NCI-H524 treated with DMSO at 0.1 percent for 48 hours (cell line): Measurements from ENCODE around the gene CCDC167.
A peak's percentile ranks its signal among the peaks of the same experiment; 100 is the strongest.

ENCODE experiments used
- DNase-seq: peaks from one replicate; lab custom pipeline; 2025; lab: John Stamatoyannopoulos, UW

The CCDC167 gene

GRCh38 chr6:37499433-37500293 is at the start of gene CCDC167:
Gene CCDC167, minus strand, starts transcription at chr6:37499893. Its CDS starts 30 bp downstream, at chr6:37499863.
- peak; percentile 96 for DNase-seq

- DNase-seq: no peak
Measured at GRCh38 chr6:37549154-37549553, 49.5 kb upstream of the CCDC167 start.

- DNase-seq: no peak
Measured at GRCh38 chr6:37548067-37548674, 48.5 kb upstream of the CCDC167 start.

GRCh38 chr6:37547564-37548061 is 47.9 kb upstream of the CCDC167 start:
- no peak for DNase-seq

- DNase-seq: no peak
Measured at GRCh38 chr6:37546141-37546871, 46.6 kb upstream of the CCDC167 start.

- no peak for DNase-seq
Measured at GRCh38 chr6:37544530-37544929, 44.8 kb upstream of the CCDC167 start.

- DNase-seq: no peak
Measured at GRCh38 chr6:37543361-37543760, 43.7 kb upstream of the CCDC167 start.

- DNase-seq: no peak
Measured at GRCh38 chr6:37541346-37541745, 41.7 kb upstream of the CCDC167 start.

GRCh38 chr6:37540390-37540789 is 40.7 kb upstream of the CCDC167 start:
- DNase-seq: no peak

GRCh38 chr6:37540029-37540352 is 40.3 kb upstream of the CCDC167 start:
- DNase-seq: no peak

GRCh38 chr6:37539171-37540028 is 39.7 kb upstream of the CCDC167 start:
- no peak for DNase-seq

GRCh38 chr6:37538107-37538506 is 38.4 kb upstream of the CCDC167 start:
- DNase-seq: no peak

GRCh38 chr6:37537548-37537947 is 37.9 kb upstream of the CCDC167 start:
- DNase-seq: peak; percentile 71

GRCh38 chr6:37536491-37537190 is 36.9 kb upstream of the CCDC167 start:
- peak; percentile 65 for DNase-seq

- no peak for DNase-seq
Measured at GRCh38 chr6:37535759-37536490, 36.2 kb upstream of the CCDC167 start.

GRCh38 chr6:37535428-37535758 is 35.7 kb upstream of the CCDC167 start:
- DNase-seq: no peak

GRCh38 chr6:37534893-37535292 is 35.2 kb upstream of the CCDC167 start:
- no peak for DNase-seq

GRCh38 chr6:37532122-37532521 is 32.4 kb upstream of the CCDC167 start:
- no peak for DNase-seq

GRCh38 chr6:37531437-37532036 is 31.8 kb upstream of the CCDC167 start:
- no peak for DNase-seq

GRCh38 chr6:37531026-37531425 is 31.3 kb upstream of the CCDC167 start:
- no peak for DNase-seq
